Rectal smooth muscle tissue (tissue), 1 donor: Measurements from ENCODE around the gene IFI6.
A peak's percentile ranks its signal among the peaks of the same experiment; 100 is the strongest.
"Not testable (repeated sequence)": the region's sequence is repeated elsewhere in the genome, so short reads cannot be mapped to it uniquely, and the experiment has no call there.

Source experiments
- H3K27ac ChIP-seq: one replicate; pipeline ENCODE4 v1.7.0; 2013; ENCODE audit warnings: low read depth, low read length, inconsistent platforms
- H3K27me3 ChIP-seq: one replicate; pipeline ENCODE4 v1.7.0; 2013; ENCODE audit warnings: low read length; ENCODE audit not compliant: control insufficient read depth, insufficient read depth
- H3K36me3 ChIP-seq: one replicate; pipeline ENCODE4 v1.7.0; 2013; ENCODE audit warnings: low read length; ENCODE audit not compliant: control insufficient read depth, insufficient read depth
- H3K4me1 ChIP-seq: one replicate; pipeline ENCODE4 v1.7.0; 2013; ENCODE audit warnings: low read length; ENCODE audit not compliant: control insufficient read depth, insufficient read depth
- H3K4me3 ChIP-seq: one replicate; pipeline ENCODE4 v1.7.0; 2013; ENCODE audit warnings: low read length
- H3K9ac ChIP-seq: one replicate; pipeline ENCODE4 v1.7.0; 2013; ENCODE audit warnings: low read length

IFI6 gene

GRCh38 chr1:27687906-27688305 is 15.9 kb upstream of the IFI6 start:
- Histone ChIP-seq H3K4me3 (no peak overlapping the region), H3K4me1 (no peaks in the 10 kb centered on the region), H3K9ac (no peak overlapping the region), H3K36me3 (no peaks in the 10 kb centered on the region), H3K27me3 (no peaks in the 10 kb centered on the region), H3K27ac (no peak overlapping the region)

DNA sequence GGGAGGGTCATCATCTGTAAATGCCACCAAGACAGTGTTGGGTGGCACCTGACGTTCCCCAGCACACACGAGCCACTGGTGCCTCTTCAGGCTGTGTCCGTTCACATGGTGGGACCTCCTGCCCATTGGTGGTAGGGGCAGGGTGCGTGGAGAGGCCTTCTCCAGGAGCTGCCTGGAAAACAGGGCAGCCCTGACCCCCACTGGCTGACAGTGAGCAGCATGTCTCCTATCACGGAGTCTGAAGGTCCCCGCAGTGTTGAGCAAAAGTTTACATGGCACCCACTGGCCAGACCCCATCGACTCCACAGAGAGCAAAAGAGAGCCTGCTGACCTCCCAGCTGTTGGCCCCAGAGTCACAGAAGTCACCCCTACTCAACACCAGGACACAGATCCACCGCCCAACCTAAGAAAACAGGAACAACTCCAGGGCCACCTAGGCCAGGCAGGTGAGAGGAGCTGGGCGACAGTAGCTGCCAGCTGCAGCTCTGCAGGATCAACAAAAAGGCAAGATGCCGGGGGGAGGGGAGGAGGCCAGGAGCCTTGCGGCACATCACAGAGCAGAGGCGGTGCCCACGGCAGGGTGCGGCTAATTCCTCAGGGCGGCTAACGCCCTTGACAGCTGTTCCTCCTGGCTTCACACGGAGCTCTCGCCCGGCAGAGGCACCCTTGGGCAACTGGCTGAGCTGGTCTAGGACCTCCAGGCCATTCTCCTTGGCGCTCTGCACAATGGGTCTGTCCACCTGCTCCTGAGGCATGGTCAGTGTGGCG is 14.4 kb upstream of the IFI6 start:
- no peaks in the 10 kb centered on the region for H3K4me1 ChIP-seq
- H3K27me3 ChIP-seq, result no peaks in the 10 kb centered on the region
- no peak overlapping the region for H3K4me3 ChIP-seq
- no peak overlapping the region for H3K9ac ChIP-seq
- H3K36me3 ChIP-seq, result no peaks in the 10 kb centered on the region
- H3K27ac ChIP-seq, result no peak overlapping the region

DNA sequence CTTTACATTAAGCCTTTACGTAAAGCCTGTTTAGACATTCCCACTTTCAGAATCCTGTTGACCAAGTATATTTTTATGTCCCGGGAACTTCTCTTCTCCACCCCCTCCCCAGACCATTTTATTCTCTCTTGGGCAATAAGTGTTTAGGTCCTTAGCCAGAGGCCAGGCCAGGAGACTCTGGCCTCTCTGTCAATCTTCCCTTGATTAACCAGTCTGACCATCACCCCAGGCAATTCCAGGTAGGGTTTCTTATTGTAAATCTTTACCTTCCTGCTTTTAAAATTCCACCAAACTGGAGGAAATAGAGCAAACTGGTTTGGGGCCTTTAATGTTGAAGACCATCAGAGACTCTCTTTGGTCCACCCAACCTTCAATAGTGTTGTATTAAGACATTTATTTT is 12.2 kb upstream of the IFI6 start:
- H3K27ac ChIP-seq, result no peak overlapping the region
- no peak overlapping the region for H3K9ac ChIP-seq
- no peaks in the 10 kb centered on the region for H3K36me3 ChIP-seq

DNA sequence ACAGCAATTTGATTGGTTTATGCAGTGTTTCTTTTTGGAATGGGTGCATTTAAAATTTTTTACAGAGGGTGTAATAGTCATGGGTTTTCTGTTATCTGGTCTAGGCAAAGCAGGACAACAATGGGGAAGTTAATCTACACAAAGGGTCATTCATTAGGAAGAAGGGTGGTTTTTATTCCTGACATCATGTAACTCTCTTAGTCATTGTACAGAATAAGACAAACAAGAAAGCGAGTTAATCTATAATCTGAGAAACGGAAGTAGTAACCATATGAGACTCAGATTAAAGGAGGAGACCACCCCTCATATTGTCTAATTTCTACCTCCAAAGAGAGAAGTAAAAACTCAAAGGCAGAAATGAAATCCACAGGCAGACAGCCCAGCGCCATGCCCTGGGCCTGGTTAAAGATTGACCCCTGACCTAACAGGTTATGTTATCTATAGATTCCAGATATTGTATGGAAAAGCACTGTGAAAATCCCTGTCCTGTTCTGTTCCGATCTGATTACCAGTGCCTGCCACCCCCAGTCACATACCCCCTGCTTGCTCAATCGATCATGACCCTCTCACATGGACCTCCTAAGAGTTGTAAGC is 10.5 kb upstream of the IFI6 start:
- H3K27ac ChIP-seq, result no peak overlapping the region
- no peak overlapping the region for H3K9ac ChIP-seq
- H3K4me1 ChIP-seq, result no peaks in the 10 kb centered on the region
- no peaks in the 10 kb centered on the region for H3K36me3 ChIP-seq
- no peaks in the 10 kb centered on the region for H3K27me3 ChIP-seq
- no peak overlapping the region for H3K4me3 ChIP-seq

More for the DNA sequence above, 12.2 kb upstream of the IFI6 start:
- H3K4me3 ChIP-seq, result no peak overlapping the region
- no peaks in the 10 kb centered on the region for H3K27me3 ChIP-seq
- H3K4me1 ChIP-seq, result no peaks in the 10 kb centered on the region

DNA sequence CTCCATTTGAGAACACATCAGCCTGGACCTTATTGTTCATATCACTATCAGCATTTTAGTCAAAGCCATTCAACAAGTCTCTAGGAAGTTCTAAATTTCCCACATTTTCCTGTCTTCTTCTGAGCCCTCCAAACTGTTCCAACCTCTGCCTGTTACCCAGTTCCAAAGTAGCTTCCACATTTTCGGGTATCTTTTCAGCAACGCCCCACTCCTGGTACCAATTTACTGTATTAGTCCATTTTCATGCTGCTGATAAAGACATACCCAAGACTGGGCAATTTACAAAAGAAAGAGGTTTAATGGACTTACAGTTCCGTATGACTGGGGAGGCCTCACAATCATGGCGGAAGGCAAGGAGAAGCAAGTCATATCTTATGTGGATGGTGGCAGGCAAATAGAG is 9.6 kb upstream of the IFI6 start:
- not testable (repeated sequence) for H3K36me3 ChIP-seq, H3K4me3 ChIP-seq, H3K4me1 ChIP-seq, H3K9ac ChIP-seq, H3K27ac ChIP-seq, H3K27me3 ChIP-seq

DNA sequence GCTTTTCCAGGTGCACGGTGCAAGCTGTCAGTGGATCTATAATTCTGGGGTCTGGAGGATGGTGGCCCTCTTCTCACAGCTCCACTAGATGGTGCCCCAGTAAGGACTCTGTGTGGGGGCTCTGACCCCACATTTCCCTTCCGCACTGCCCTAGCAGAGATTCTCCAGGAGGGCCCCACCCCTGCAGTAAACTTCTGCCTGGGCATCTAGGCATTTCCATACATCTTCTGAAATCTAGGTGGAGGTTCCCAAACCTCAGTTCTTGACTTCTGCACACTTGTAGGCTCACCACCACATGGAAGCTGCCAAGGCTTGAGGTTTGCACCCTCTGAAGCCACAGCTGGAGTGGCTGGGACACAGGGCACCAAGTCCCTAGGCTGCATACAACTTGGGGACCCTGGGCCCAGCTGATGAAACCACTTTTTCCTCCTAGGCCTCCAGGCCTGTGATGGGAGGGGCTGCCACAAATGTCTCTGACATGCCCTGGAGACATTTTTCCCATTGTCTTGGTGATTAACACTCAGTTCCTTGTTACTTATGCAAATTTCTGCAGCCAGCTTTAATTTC is 8.3 kb upstream of the IFI6 start:
- not testable (repeated sequence) for H3K4me1 ChIP-seq, H3K4me3 ChIP-seq, H3K9ac ChIP-seq, H3K36me3 ChIP-seq, H3K27ac ChIP-seq, H3K27me3 ChIP-seq

DNA sequence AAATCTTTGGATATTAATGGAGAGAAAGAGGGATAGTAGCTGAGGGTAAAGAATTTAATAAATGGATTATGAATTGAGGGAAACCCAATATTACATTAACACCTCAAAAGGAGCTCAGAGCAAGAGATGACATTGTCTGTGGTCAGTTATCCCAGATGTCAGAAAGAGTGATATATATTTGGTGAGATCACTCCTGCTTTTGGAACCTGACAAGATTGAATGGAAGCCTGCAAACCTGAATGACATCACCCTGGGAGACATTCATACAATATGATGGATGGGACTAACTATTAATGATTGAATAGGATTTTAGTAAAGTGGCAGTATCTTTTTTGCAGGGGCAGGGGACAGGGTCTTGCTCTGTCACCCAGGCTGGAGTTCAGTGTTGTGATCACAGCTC is 6.8 kb upstream of the IFI6 start:
- no peak overlapping the region for H3K27ac ChIP-seq
- no peaks in the 10 kb centered on the region for H3K27me3 ChIP-seq
- no peaks in the 10 kb centered on the region for H3K4me1 ChIP-seq
- no peak overlapping the region for H3K4me3 ChIP-seq
- H3K9ac ChIP-seq, result no peak overlapping the region
- no peaks in the 10 kb centered on the region for H3K36me3 ChIP-seq

- Histone ChIP-seq H3K36me3 (no peaks in the 10 kb centered on the region), H3K4me3 (no peak overlapping the region), H3K9ac (no peak overlapping the region), H3K27ac (no peak overlapping the region), H3K27me3 (no peaks in the 10 kb centered on the region), H3K4me1 (peaks cover 6% of the 10 kb centered on the region)
Observed at GRCh38 chr1:27676410-27676809, 4.4 kb upstream of the IFI6 start.

DNA sequence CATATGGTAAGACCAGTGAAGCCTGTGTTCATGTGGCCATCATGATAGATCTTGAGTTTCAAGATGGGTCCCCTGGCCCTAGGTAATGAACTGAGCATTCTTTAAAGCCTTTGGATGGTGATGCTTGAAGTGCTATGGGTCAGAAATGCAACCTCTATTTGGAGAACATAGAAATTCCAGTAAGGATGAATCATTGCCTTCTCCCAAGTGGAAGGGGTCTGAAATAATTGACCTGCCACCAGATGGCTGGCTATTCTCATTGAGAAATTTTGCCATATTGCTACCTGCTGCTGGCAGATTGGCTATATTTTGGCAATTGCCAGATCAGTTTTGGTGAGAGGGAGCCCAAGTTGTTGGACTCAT is 739 bp upstream of the IFI6 start:
- Histone ChIP-seq H3K9ac (no peak overlapping the region), H3K4me1 (peaks cover 8% of the 10 kb centered on the region), H3K36me3 (no peaks in the 10 kb centered on the region), H3K4me3 (no peak overlapping the region), H3K27ac (peak overlapping the region; percentile 74), H3K27me3 (no peaks in the 10 kb centered on the region)

- Histone ChIP-seq H3K4me3 (no peak overlapping the region), H3K27ac (no peak overlapping the region), H3K9ac (no peak overlapping the region)
Observed at GRCh38 chr1:27669876-27670275, 2.1 kb downstream of the IFI6 start.

DNA sequence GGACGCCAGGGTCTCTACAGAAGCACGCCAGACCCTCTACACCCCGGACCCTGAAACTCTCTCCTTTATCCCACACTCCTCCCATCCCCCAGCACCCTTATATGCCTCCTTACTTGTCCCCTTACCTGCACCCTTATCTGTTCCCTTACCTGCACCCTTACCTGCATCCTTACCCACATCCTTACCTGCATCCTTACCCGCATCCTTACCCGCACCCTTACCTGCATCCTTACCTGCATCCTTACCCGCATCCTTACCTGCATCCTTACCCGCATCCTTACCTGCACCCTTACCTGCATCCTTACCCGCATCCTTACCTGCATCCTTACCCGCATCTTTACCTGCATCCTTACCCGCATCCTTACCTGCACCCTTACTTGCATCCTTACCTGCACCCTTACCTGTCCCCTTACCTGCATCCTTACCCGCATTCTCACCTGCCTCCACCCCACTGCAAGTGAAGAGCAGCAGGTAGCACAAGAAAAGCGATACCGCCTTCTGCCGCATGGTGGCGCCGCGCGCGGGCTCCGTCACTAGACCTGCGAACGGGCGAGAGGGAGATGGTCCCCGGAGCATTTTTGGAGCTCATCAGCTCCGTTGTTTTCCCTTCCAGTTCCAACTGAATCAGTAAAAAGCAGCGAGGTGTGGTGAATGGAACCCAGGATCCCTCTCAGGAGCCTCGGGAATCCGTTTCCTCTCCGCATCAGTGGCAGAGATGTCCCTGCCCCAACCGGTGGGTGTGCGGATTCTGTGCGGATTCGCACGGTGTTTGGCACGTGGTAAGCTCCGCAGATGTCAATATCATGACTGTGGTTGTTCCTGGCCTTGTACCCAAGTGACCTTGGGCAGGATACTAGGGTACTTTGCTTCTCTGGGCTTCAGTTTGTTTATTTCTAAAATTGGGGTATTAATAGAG is 2.9 kb downstream of the IFI6 start:
- no peak overlapping the region for H3K27ac ChIP-seq
- H3K9ac ChIP-seq, result no peak overlapping the region

More at GRCh38 chr1:27669876-27670275, 2.1 kb downstream of the IFI6 start:
- Histone ChIP-seq H3K36me3 (no peaks in the 10 kb centered on the region), H3K4me1 (peaks cover 8% of the 10 kb centered on the region), H3K27me3 (no peaks in the 10 kb centered on the region)

DNA sequence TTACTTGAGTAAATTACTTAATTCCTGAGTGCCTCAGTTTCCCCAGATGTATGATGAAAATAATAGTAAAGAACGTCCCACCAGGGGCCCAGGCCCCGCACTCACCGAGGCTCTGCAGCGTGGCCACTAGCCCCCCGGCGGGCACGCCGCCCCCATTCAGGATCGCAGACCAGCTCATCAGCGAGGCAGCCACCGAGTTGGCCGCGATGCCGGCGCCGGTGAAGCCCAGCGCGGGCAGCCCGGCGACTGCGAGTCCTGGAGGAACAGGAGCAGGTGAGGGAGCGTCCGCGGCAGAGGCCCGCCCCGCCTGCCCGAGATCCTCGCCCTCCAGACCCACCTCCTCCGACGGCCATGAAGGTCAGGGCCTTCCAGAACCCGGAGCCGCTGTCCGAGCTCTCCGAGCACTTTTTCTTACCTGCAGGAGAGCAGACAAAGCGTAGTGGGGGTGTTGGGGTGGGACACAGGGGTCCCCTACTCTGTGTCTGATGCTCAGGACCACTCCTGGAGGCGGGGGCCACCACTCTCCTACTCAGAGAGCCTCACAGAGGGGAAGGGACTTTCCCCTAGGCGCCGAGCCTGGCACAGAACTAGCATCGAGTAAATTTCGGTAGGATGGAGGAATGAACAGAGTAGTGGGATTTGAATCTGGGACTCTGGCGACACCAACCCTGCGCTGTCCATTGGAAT is 3.7 kb downstream of the IFI6 start:
- Histone ChIP-seq H3K4me3 (no peak overlapping the region), H3K4me1 (peaks cover 8% of the 10 kb centered on the region), H3K36me3 (no peaks in the 10 kb centered on the region), H3K27me3 (no peaks in the 10 kb centered on the region), H3K27ac (no peak overlapping the region), H3K9ac (no peak overlapping the region)

More for the DNA sequence above, 2.9 kb downstream of the IFI6 start:
- H3K4me1 ChIP-seq, result peaks cover 8% of the 10 kb centered on the region
- H3K36me3 ChIP-seq, result no peaks in the 10 kb centered on the region
- H3K4me3 ChIP-seq, result peak overlapping the region; percentile 68
- H3K27me3 ChIP-seq, result no peaks in the 10 kb centered on the region
